HepG2 (cell line): ENCODE results near the gene SLC17A9. TPM values are rescaled to one million over a fixed set of nuclear protein-coding genes. Genes with fewer than 3 reads are reported as not detected.
A peak's percentile ranks its signal among the peaks of the same experiment; 100 is the strongest.

Source experiments
- CCDC6 ChIP-seq: sonication (generic); formaldehyde crosslinking; IDR thresholded peaks from 2 replicates; pipeline ENCODE4 v1.8.1; 2022; ENCODE audit warnings: mild to moderate bottlenecking, missing genetic modification reagents, moderate library complexity
- CEBPB ChIP-seq: IDR thresholded peaks from 2 replicates; pipeline ENCODE4 v1.6.1; 2011; ENCODE audit warnings: low read depth, low read length, improper control_type of control experiment, borderline replicate concordance
- DNMT1 ChIP-seq: sonication (generic); formaldehyde crosslinking; IDR thresholded peaks from 2 replicates; pipeline ENCODE4 v1.5.1; 2020; ENCODE audit warnings: mild to moderate bottlenecking, missing genetic modification reagents
- ELF4 ChIP-seq: sonication (generic); formaldehyde crosslinking; IDR thresholded peaks from 2 replicates; pipeline ENCODE4 v1.5.0; 2020; ENCODE audit warnings: missing genetic modification reagents, mild to moderate bottlenecking, moderate library complexity, borderline replicate concordance
- EP300 ChIP-seq, 3 experiments: sonication (generic) in 1 of 3; formaldehyde crosslinking in 1 of 3; IDR thresholded peaks; 2 replicates each; pipeline versions ENCODE4 v1.5.1 to v1.6.1; 2011 to 2020; ENCODE audit warnings: low read depth in 2 of 3, low read length in 2 of 3, borderline replicate concordance in 1 of 3, improper control_type of control experiment in 1 of 3, mild to moderate bottlenecking in 1 of 3, missing genetic modification reagents in 1 of 3, moderate library complexity in 1 of 3
- HDAC6 ChIP-seq: fragments of 200-600 bp; sonication (generic); IDR thresholded peaks from 2 replicates; pipeline ENCODE4 v1.7.0; 2017; ENCODE audit warnings: mild to moderate bottlenecking, antibody characterized with exemption, low read length, low read depth
- HIVEP1 ChIP-seq: sonication (generic); formaldehyde crosslinking; IDR thresholded peaks from 2 replicates; pipeline ENCODE4 v1.4.0; 2020; ENCODE audit warnings: mild to moderate bottlenecking, missing genetic modification reagents
- HNRNPK ChIP-seq: fragments of 200-400 bp; formaldehyde crosslinking; IDR thresholded peaks from 2 replicates; pipeline ENCODE4 v1.6.1; 2018; ENCODE audit warnings: low read length, low read depth, moderate library complexity, mild to moderate bottlenecking; ENCODE audit not compliant: poor library complexity, severe bottlenecking
- KLF15 ChIP-seq: sonication (generic); formaldehyde crosslinking; IDR thresholded peaks from 2 replicates; pipeline ENCODE4 v1.8.1; 2023; ENCODE audit warnings: borderline replicate concordance, mild to moderate bottlenecking, inconsistent platforms, missing genetic modification reagents, mixed read lengths
- NR3C1 ChIP-seq: sonication (generic); formaldehyde crosslinking; IDR thresholded peaks from 2 replicates; pipeline ENCODE4 v1.4.0; 2020; ENCODE audit warnings: missing genetic modification reagents
- PHF8 ChIP-seq: sonication (generic); formaldehyde crosslinking; IDR thresholded peaks from 2 replicates; pipeline ENCODE4 v1.5.0; 2020; ENCODE audit warnings: missing genetic modification reagents
- RELA ChIP-seq: sonication (generic); formaldehyde crosslinking; IDR thresholded peaks from 2 replicates; pipeline ENCODE4 v1.4.0; 2020; ENCODE audit warnings: missing genetic modification reagents
- SAFB2 ChIP-seq: sonication (generic); formaldehyde crosslinking; IDR thresholded peaks from 2 replicates; pipeline ENCODE4 v1.5.1; 2020; ENCODE audit warnings: missing genetic modification reagents, low read depth, mild to moderate bottlenecking, borderline replicate concordance
- SP4 ChIP-seq: sonication (generic); formaldehyde crosslinking; IDR thresholded peaks from 2 replicates; pipeline ENCODE4 v1.8.1; 2023; ENCODE audit warnings: mild to moderate bottlenecking, missing genetic modification reagents
- SUZ12 ChIP-seq: fragments of 150-350 bp; IDR thresholded peaks from 2 replicates; pipeline ENCODE4 v1.6.1; 2014; ENCODE audit warnings: low read depth, low read length
- ZBTB7A ChIP-seq: sonication (generic); formaldehyde crosslinking; IDR thresholded peaks from 2 replicates; pipeline ENCODE4 v1.8.0; 2022; ENCODE audit warnings: mild to moderate bottlenecking, missing genetic modification reagents
- ZFX ChIP-seq: sonication (generic); formaldehyde crosslinking; IDR thresholded peaks from 2 replicates; pipeline ENCODE4 v1.4.0; 2020; ENCODE audit warnings: mild to moderate bottlenecking, low read depth, missing genetic modification reagents, moderate library complexity
- ZNF207 ChIP-seq: fragments of 450-650 bp; IDR thresholded peaks from 2 replicates; pipeline ENCODE4 v1.6.1; 2016; ENCODE audit warnings: antibody characterized with exemption, borderline replicate concordance
- ZNF232 ChIP-seq: sonication (generic); formaldehyde crosslinking; IDR thresholded peaks from 2 replicates; pipeline ENCODE4 v1.4.0; 2020; ENCODE audit warnings: missing genetic modification reagents, borderline replicate concordance
- ZNF33B ChIP-seq: sonication (generic); formaldehyde crosslinking; IDR thresholded peaks from 2 replicates; pipeline ENCODE4 v1.5.1; 2020; ENCODE audit warnings: mild to moderate bottlenecking, missing genetic modification reagents
- ZNF367 ChIP-seq: sonication (generic); formaldehyde crosslinking; IDR thresholded peaks from 2 replicates; pipeline ENCODE4 v1.4.0; 2020; ENCODE audit warnings: missing genetic modification reagents, borderline replicate concordance
- ZNF772 ChIP-seq: sonication (generic); formaldehyde crosslinking; IDR thresholded peaks from 2 replicates; pipeline ENCODE4 v1.5.0; 2020; ENCODE audit warnings: mild to moderate bottlenecking, missing genetic modification reagents
- ZNF773 ChIP-seq: sonication (generic); formaldehyde crosslinking; IDR thresholded peaks from 2 replicates; pipeline ENCODE4 v1.4.0; 2020; ENCODE audit warnings: missing genetic modification reagents, borderline replicate concordance
- ZNF775 ChIP-seq: sonication (generic); formaldehyde crosslinking; IDR thresholded peaks from 2 replicates; pipeline ENCODE4 v1.4.0; 2020; ENCODE audit warnings: missing genetic modification reagents, mild to moderate bottlenecking, moderate library complexity, borderline replicate concordance
- ZSCAN31 ChIP-seq: sonication (generic); formaldehyde crosslinking; IDR thresholded peaks from 2 replicates; pipeline ENCODE4 v1.5.0; 2020; ENCODE audit warnings: low read depth, mild to moderate bottlenecking, missing genetic modification reagents
- ZSCAN9 ChIP-seq: IDR thresholded peaks from 2 replicates; pipeline ENCODE4 v1.6.1; 2016; ENCODE audit warnings: borderline replicate concordance
- polyA plus RNA-seq, 8 experiments: library from polyadenylated mRNA; depleted of rRNA in 3 of 8; stranded (reverse) in 7 of 8; unstranded in 1 of 8; fragments of >200 nt; fragmentation: Illumina TruSeq in 4 of 8; extraction: Trizol in 4 of 8; gene quantifications; 2 replicates each; pipeline versions ENCODE4 v1.2.1 to v1.2.3, GENCODE V29; 2011 to 2016; ENCODE audit warnings: low read depth in 4 of 8, missing spikeins in 1 of 8, mixed read lengths in 1 of 8; ENCODE audit not compliant: insufficient read depth in 1 of 8
- total RNA-seq, 5 experiments: library from RNA; depleted of rRNA; stranded (reverse); fragments of >200 nt; fragmentation: Illumina TruSeq; extraction: Trizol; gene quantifications; 2 replicates each; pipeline ENCODE4 v1.2.3, GENCODE V29; 2016; ENCODE audit warnings: low read depth in 1 of 5
- TF ChIP-seq, protein P1 (sequence below): sonication (generic); formaldehyde crosslinking; IDR thresholded peaks from 2 replicates; pipeline ENCODE4 v1.4.0; 2020; ENCODE audit warnings: missing genetic modification reagents

Gene SLC17A9
- total and polyA plus RNA-seq, 2 of the 13 experiments (the other 11 are each of a cell fraction or from before 2014, with no cell fraction given) = 110 to 191 TPM

DNA sequence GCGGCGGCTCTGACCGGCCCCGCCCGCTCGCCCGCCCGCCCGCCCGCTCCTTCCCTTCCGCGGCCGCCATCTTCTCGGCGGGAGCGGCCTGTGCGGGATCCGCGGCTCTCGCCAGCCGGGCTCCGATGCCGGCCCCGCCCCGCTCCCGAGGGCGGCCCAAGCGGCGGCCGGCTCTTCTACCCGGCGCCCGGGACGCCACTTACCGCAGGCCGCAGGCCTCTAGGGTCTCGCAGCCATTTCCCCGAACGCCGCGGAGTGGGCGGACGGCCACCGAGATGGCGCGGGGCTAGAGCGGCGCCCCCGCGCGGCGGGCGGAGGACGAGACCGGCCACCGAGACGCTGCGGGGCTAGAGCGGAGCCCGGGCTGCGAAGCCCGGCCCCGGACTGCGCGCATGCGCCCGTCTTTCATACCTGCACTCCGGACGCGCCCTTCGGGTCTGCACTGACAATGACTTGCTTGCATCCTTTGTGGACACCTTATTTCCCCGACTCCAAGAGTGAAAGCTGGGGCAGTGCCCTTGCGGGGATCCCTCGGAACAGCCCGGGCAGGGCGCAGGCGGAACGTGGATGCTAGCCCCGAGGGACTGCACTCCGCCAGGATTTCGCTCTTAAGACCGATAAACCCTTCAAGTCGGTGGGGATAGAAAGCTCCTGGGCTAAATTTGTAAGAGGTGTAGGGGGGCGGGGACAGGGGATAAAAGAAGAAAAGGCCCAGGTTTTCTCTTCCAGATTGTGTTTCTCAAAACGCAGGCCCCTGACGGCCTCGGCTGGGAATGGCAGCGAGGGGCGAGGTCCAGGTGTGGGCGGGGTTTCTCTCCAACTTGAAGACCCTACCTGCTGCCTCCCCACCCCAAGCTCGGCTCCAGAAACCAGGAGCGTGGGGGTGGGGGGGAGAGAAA is 26.0 kb upstream of the SLC17A9 start, which contains the start of gene DIDO1 (continued):
- TF ChIP-seq CCDC6 (CRISPR knock-in tag) = peak; percentile 92
- TF ChIP-seq SAFB2 (CRISPR knock-in tag) = no peak; the same call in 1 of the 2 replicates
- TF ChIP-seq DNMT1 (CRISPR knock-in tag) = peak; percentile 70
- TF ChIP-seq ZSCAN31 (CRISPR knock-in tag) = peak; percentile 62; the same call in 1 of the 2 replicates
- TF ChIP-seq ZFX (CRISPR knock-in tag) = peak; percentile 92
- peak; percentile 79; the same call in 1 of the 2 replicates for TF ChIP-seq ZNF772 (CRISPR knock-in tag)
- TF ChIP-seq HIVEP1 (CRISPR knock-in tag) = peak; percentile 47; the same call in 1 of the 2 replicates
- no peak for TF ChIP-seq CEBPB
- no peak; the same call in 1 of the 2 replicates for TF ChIP-seq ZNF232 (CRISPR knock-in tag)
- TF ChIP-seq RELA (CRISPR knock-in tag) = peak; percentile 92
- TF ChIP-seq ZNF775 (CRISPR knock-in tag) = no peak
- peak; percentile 39; the same call in 1 of the 2 replicates for TF ChIP-seq KLF15
- TF ChIP-seq ZBTB7A (CRISPR knock-in tag) = no peak
- TF ChIP-seq ZNF33B (CRISPR knock-in tag) = peak; percentile 71; the same call in 1 of the 2 replicates
- TF ChIP-seq SP4 (CRISPR knock-in tag) = peak; percentile 64; the same call in 1 of the 2 replicates
- TF ChIP-seq SUZ12 = no peak
- peak; percentile 56 for TF ChIP-seq HNRNPK
- peak; percentile 83; the same call in 1 of the 2 replicates for TF ChIP-seq ZNF773
- TF ChIP-seq ELF4 (CRISPR knock-in tag) = no peak
- no peak for TF ChIP-seq EP300 (IDR thresholded peaks at IDR 0.05; ENCODE audit: low read depth in 2 of 2, low read length in 2 of 2)
- TF ChIP-seq EP300 (CRISPR knock-in tag; IDR thresholded peaks at IDR 0.05; ENCODE audit: borderline replicate concordance) = peak; percentile 19
- peak; percentile 84; the same call in 1 of the 2 replicates for TF ChIP-seq ZSCAN9 (CRISPR knock-in tag)
- TF ChIP-seq HDAC6 = no peak
- TF ChIP-seq ZNF367 (CRISPR knock-in tag) = no peak
- no peak for TF ChIP-seq NR3C1
- TF ChIP-seq ZNF207 = no peak
- TF ChIP-seq PHF8 = peak; percentile 83
- TF ChIP-seq, protein P1, sequence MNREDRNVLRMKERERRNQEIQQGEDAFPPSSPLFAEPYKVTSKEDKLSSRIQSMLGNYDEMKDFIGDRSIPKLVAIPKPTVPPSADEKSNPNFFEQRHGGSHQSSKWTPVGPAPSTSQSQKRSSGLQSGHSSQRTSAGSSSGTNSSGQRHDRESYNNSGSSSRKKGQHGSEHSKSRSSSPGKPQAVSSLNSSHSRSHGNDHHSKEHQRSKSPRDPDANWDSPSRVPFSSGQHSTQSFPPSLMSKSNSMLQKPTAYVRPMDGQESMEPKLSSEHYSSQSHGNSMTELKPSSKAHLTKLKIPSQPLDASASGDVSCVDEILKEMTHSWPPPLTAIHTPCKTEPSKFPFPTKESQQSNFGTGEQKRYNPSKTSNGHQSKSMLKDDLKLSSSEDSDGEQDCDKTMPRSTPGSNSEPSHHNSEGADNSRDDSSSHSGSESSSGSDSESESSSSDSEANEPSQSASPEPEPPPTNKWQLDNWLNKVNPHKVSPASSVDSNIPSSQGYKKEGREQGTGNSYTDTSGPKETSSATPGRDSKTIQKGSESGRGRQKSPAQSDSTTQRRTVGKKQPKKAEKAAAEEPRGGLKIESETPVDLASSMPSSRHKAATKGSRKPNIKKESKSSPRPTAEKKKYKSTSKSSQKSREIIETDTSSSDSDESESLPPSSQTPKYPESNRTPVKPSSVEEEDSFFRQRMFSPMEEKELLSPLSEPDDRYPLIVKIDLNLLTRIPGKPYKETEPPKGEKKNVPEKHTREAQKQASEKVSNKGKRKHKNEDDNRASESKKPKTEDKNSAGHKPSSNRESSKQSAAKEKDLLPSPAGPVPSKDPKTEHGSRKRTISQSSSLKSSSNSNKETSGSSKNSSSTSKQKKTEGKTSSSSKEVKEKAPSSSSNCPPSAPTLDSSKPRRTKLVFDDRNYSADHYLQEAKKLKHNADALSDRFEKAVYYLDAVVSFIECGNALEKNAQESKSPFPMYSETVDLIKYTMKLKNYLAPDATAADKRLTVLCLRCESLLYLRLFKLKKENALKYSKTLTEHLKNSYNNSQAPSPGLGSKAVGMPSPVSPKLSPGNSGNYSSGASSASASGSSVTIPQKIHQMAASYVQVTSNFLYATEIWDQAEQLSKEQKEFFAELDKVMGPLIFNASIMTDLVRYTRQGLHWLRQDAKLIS (CRISPR knock-in tag) = 0 out of 2 replicates have a peak, but pooled peaks have one; percentile 66
